ENCODE measurements around the gene SRSF6. TPM values are rescaled to one million over a fixed set of nuclear protein-coding genes. Genes with fewer than 3 reads are reported as not detected.

SRSF6 gene
- polyA plus RNA-seq, 1 donor (not counting 4 experiments of a cell fraction or from before 2014, with no cell fraction given) = 128 TPM

- TF ChIP-seq EZH2 (IDR thresholded peaks at IDR 0.05; ENCODE audit: low read length) = no peak
- TF ChIP-seq, protein P1, sequence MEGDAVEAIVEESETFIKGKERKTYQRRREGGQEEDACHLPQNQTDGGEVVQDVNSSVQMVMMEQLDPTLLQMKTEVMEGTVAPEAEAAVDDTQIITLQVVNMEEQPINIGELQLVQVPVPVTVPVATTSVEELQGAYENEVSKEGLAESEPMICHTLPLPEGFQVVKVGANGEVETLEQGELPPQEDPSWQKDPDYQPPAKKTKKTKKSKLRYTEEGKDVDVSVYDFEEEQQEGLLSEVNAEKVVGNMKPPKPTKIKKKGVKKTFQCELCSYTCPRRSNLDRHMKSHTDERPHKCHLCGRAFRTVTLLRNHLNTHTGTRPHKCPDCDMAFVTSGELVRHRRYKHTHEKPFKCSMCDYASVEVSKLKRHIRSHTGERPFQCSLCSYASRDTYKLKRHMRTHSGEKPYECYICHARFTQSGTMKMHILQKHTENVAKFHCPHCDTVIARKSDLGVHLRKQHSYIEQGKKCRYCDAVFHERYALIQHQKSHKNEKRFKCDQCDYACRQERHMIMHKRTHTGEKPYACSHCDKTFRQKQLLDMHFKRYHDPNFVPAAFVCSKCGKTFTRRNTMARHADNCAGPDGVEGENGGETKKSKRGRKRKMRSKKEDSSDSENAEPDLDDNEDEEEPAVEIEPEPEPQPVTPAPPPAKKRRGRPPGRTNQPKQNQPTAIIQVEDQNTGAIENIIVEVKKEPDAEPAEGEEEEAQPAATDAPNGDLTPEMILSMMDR (optimal IDR thresholded peaks at IDR 0.05 in 1 of 3, IDR thresholded peaks at IDR 0.05 in 1 of 3, conservative IDR thresholded peaks at IDR 0.05 in 1 of 3; ENCODE audit: extremely low read depth in 1 of 3, insufficient read depth in 2 of 3, low read length in 3 of 3) = no peak
- Histone ChIP-seq H3K9me3 (ENCODE audit: control insufficient read depth, low read depth, low read length) (peaks cover 2% of the 10 kb centered on the region), H3K27ac (ENCODE audit: control insufficient read depth, insufficient read depth, low read length) (no peak overlapping the region), H2AFZ (ENCODE audit: control insufficient read depth, low read length) (no peak overlapping the region), H4K20me1 (ENCODE audit: control insufficient read depth, extremely low read depth, insufficient read depth, low read length) (no peaks in the 10 kb centered on the region), H3K4me2 (ENCODE audit: control insufficient read depth, extremely low read depth, insufficient read depth, low read depth, low read length) (no peak overlapping the region), H3K4me3 (ENCODE audit: control insufficient read depth in 2 of 3, extremely low read depth in 1 of 3, insufficient read depth in 2 of 3, low read depth in 1 of 3, low read length in 3 of 3) (no peak overlapping the region), H3K4me1 (ENCODE audit: control insufficient read depth, extremely low read depth, insufficient read depth, low read length) (no peaks in the 10 kb centered on the region), H3K36me3 (ENCODE audit: control insufficient read depth in 2 of 2, extremely low read depth in 1 of 2, insufficient read depth in 2 of 2, low read length in 2 of 2) (no peaks in the 10 kb centered on the region), H3K9me1 (ENCODE audit: control insufficient read depth, extremely low read depth, insufficient read depth, low read length) (no peaks in the 10 kb centered on the region), H3K79me2 (ENCODE audit: control insufficient read depth, insufficient read depth, low read length) (no peaks in the 10 kb centered on the region), H3K27me3 (ENCODE audit: control insufficient read depth, extremely low read depth, insufficient read depth, low read length) (peaks cover 3% of the 10 kb centered on the region), H3K9ac (ENCODE audit: control insufficient read depth, extremely low read depth, insufficient read depth, low read length) (no peak overlapping the region)
- no peak for DNase-seq (ENCODE audit: low read depth, low spot score)
- no peak for FAIRE-seq
- dilution Hi-C loops (cut with MboI; ENCODE audit: extremely low pct_ligation_motif_present, low sequenced_read_pairs) = no loop called here
Measured at GRCh38 chr20:43477619-43478018, 19.9 kb downstream of the SRSF6 start.

DNA sequence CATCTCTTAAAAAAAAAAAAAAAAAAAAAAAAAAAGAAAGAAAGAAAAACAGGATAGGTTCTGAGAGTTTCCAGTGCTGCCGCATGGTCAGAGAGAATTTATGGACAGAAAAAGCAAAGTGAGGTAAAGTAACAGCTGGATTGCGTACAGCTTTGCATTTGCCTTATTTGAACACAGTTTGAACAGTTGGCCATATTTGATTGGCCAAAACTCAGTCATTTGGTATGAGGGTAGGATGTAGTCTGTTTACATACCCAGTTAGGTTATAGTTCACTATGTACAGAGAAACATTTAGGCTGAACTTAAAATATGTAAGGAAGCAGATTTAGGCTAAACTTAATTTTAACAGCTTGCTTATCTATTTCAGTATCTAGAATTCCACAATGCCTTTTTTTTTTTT lies 32.3 kb downstream of the SRSF6 start:
- H3K27me3 ChIP-seq (ENCODE audit: control insufficient read depth, extremely low read depth, insufficient read depth, low read length) = no peaks in the 10 kb centered on the region
- H3K9me1 ChIP-seq (ENCODE audit: control insufficient read depth, extremely low read depth, insufficient read depth, low read length) = no peaks in the 10 kb centered on the region
- H3K4me1 ChIP-seq (ENCODE audit: control insufficient read depth, extremely low read depth, insufficient read depth, low read length) = peaks cover 8% of the 10 kb centered on the region
- H3K4me3 ChIP-seq (ENCODE audit: control insufficient read depth in 2 of 3, extremely low read depth in 1 of 3, insufficient read depth in 2 of 3, low read depth in 1 of 3, low read length in 3 of 3) = no peak overlapping the region
- no peak for TF ChIP-seq EZH2 (IDR thresholded peaks at IDR 0.05; ENCODE audit: low read length)
- TF ChIP-seq, protein P1 (optimal IDR thresholded peaks at IDR 0.05 in 1 of 3, IDR thresholded peaks at IDR 0.05 in 1 of 3, conservative IDR thresholded peaks at IDR 0.05 in 1 of 3; ENCODE audit: extremely low read depth in 1 of 3, insufficient read depth in 2 of 3, low read length in 3 of 3) = no peak
- H3K9me3 ChIP-seq (ENCODE audit: control insufficient read depth, low read depth, low read length) = no peaks in the 10 kb centered on the region
- H3K4me2 ChIP-seq (ENCODE audit: control insufficient read depth, extremely low read depth, insufficient read depth, low read depth, low read length) = no peak overlapping the region
- H4K20me1 ChIP-seq (ENCODE audit: control insufficient read depth, extremely low read depth, insufficient read depth, low read length) = no peaks in the 10 kb centered on the region
- no peaks in the 10 kb centered on the region for H3K36me3 ChIP-seq (ENCODE audit: control insufficient read depth in 2 of 2, extremely low read depth in 1 of 2, insufficient read depth in 2 of 2, low read length in 2 of 2)
- dilution Hi-C loops (cut with MboI; ENCODE audit: extremely low pct_ligation_motif_present, low sequenced_read_pairs) = no loop called here
- H3K9ac ChIP-seq (ENCODE audit: control insufficient read depth, extremely low read depth, insufficient read depth, low read length) = no peak overlapping the region
- no peak overlapping the region for H3K27ac ChIP-seq (ENCODE audit: control insufficient read depth, insufficient read depth, low read length)
- no peak for FAIRE-seq
- DNase-seq (ENCODE audit: low read depth, low spot score) = no peak
- H3K79me2 ChIP-seq (ENCODE audit: control insufficient read depth, insufficient read depth, low read length) = no peaks in the 10 kb centered on the region
- no peak overlapping the region for H2AFZ ChIP-seq (ENCODE audit: control insufficient read depth, low read length)
